HUDEP-2 (cell line): ENCODE data around the gene NKX1-2.
A peak's percentile ranks its signal among the peaks of the same experiment; 100 is the strongest.

ENCODE experiments used
- DNase-seq, 76 experiments: peaks; one replicate each; lab custom pipeline; 2025; ENCODE audit not compliant: unreplicated experiment in 76 of 76; lab: John Stamatoyannopoulos, UW

Gene NKX1-2

DNA sequence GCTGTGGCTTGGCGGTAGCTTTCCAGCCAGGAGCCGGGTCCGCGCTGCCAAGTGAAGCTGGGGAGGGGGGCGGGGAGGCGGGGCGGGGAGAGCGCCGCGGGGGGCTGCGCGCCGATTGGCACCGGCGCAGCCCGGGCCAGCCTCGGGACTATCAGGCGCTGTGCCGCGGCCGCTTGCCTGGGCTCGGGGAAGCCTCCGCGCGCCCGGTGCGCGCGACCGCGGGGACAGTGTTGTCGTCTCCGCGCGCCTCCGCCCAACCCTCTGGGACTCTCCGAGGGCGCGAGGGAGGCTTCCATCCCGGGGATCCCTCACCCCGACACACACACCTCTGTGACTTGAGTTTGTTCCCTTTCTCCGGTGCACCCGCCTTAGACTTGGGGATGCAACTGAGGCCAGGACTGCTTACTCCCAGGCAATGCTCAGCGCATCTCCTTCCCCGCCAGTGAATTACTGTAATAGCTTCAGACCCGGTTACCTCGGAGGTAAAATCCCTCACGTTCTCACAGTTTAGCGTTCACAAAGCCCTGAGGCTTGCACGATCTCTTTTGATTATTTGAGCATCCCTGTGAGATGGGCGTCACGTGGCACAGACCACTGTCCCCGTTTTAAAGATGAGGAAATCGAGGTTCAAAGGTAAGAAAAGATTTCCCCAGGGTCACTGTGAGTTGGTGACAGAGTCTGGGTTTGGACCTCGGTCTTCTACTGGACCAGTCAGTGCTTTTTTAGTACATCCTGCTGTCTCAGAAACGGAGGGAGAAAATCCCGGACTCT lies at the start of gene NKX1-2:
NKX1-2 (minus strand) TSS at position 24 of the 771 bp plus-strand sequence. CDS start 92 bp downstream, outside the sequence.
- peak in 17 of 76 experiments; percentile 5 to 44 (median 14) for DNase-seq

DNA sequence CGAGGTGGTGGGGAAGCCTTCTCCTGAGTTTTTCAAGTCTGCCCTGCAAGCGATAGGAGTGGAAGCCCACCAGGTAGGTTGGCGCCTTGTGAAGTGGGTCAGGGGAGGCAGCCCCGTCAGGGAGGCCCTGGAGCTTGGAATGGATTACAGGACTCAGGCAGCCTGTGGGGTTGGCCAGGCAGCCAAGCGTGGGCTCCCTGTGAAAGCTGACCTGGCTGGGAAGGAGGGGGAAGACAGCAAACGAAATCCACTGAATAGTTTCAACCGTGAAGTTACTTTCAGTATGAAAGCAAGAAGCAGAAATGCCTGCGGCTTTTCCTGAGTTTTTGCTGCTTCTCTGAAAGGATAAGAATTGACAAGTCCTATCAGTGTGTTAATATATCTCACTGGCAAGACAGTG lies 48.2 kb upstream of the NKX1-2 start:
- no peak for DNase-seq

DNA sequence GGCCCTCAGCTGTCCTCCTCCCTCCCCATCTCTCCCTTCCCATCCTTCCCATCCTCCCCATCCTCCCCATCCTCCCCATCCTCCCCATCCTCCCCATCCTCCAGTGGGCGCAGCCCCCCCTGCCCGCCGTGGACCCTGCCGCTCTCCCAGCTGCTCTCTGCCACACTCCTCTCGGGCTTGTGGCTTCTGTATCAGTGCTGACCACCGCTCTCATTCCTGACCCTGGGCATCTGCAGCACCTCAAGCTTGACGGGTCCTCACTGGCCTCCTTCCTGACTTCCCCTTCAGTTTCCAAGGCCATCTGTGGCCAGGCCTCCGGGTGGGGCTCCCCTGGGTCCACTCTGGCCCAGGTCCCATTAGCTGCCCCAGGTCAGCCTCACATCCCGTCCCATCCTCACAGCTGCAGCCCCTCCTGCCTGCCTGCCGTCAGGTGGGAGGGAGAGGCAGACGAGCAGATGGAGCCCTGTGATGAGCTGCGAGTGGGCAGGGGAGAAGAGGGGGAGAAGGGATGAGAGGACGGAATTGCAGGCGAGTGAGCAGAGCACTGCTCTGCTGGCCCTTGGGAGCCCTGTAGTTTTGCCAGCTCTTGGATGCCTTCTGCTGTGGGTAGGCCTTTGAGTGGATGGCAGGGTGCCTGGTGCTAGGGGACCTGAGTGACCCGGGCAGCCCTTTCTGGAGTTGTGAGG lies 47.5 kb upstream of the NKX1-2 start:
- DNase-seq: no peak

DNA sequence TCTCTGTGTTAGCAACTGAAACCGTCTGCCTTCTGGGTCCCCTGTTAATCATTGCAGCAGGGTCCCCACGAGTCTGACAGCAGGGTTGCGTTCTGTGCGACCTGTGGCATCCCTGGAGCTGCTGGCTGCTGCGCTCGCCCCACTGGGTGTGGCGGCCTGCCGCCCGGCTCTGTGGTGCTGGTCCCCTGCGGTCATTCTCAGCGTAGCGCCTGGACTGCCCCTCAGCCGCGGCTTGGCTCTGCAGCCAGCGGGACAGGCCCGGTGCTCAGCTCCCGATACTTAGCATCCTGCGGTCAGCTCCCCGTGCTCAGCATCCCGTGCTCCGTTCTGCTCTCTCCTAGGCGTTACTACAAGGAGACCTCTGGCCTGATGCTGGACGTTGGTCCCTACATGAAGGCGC lies 46.8 kb upstream of the NKX1-2 start:
- no peak for DNase-seq

DNA sequence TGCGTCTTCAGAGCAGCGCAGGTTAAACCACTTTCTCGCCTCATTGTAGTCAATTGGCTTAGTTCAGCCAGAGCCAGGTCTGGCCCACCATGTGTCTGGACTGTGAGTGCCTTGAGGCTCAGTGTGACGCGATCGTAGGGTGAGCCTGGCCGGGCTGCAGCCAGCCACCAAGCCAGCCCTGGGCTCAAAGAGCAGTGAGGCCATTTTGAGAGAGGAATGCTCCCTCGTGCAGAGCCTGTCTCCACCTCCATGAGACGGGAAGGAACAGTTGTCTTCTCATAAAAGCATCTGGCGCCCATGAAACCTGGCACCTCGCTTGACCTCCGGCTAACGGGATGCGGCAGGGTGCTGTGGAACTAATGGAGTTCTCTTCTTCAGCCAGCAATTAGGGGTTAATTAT lies 46.3 kb upstream of the NKX1-2 start:
- no peak for DNase-seq

DNA sequence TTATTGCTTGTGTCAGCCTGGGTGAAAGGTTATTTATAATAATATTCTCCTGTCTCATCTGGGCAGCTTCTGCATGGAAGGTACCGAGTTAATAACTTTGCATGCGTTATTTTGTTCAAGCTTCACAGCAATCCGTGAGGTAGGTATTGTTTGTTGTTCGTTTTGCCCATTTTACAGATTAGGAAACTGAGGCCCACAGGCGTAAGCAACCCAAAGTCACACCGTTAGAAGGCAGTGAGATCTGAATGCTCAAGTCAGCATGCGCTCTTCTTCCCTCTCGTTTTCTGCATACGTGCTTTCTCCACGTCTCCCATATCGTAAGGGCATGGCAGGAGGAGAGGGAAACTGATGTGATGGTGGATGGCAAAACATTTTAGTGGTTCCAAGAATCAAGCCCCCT lies 45.9 kb upstream of the NKX1-2 start:
- DNase-seq: no peak

DNA sequence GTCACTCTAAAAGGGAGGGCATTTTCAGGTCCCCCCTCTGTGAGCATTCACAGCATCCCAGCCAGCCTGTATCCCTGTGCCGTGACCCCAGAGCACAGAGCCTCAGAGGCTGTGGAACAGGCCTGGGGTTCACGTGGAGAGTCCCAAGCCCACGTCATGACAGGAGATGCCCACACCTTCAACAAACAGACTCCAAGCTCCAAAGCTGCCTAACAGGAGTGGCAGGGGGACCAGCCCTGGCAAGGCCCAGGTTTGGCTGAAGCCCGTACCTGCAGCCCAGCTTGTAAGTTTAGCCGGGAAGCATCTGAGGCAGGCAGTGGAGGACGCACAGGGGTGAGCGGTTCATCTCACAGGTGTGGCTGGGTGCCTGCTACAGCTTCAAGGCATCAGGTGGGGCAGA lies 45.3 kb upstream of the NKX1-2 start:
- DNase-seq: no peak

DNA sequence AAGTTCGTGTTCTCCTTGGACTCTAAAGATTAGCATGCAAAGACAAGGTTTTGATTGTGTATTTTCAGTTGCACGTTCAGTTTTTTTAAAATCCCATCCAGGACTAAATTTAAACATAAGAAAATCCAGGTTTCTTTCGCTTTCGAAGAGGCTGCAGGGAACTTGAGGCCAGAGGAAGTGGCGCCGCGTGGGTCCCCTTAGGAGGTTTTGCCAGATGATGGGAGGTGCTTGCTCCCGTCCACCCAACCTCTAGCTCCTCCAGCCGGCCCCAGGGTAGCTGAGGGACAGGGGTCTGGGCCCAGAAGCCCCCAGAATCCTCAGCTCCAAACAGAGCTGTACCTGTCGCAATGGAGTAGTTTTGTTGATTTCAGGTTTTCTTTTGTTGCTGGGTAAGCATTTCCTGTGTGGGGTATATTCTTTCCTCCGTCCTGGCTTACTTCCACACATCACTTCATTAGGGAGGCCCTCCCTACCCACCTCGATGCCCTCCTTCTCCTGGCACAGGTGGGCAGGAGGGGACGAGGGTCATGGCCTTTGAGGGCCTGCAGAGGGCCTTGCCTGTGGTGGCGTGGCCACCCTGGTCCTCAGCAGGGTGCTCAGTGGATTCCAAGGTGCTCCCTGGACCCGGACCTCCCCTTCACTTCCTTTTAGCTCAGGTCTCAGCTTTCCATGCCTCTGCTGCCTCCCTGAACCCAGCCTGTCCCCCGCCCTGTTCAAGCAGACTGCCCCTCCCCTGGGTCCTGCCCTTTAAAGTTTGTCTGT lies 44.4 kb upstream of the NKX1-2 start:
- DNase-seq: no peak

DNA sequence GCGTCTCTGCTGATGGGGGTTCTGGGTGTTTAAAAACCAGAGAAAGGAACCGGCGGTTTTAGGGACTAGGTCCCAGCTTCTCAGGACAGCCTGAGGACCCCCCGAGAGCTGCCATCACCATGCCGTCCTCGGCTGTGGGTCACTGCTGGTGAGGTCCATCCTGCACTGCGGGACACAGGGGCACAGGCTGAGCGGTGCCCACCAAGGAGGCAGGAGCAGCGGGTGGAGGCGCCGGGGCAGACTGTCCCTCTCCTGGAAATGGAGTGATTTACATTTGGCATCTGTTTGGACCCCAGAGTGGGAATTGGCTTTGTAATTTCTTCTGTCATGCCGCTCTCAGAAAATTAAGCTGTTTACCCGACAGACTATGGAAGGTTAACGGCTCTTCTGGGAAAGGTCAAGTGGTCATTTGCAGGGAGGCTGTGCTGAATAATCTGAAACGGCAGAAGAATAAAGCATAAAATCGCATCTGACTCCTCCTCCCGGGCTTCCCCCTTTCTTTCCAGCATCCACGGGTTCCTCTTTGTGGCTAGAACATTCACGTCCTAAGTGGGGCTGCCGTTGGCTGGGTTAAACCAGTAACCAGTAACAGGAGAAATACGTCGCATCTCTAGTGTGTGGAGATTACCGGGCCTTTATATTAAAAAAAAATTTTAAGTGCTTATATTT lies 43.5 kb upstream of the NKX1-2 start:
- DNase-seq: no peak

DNA sequence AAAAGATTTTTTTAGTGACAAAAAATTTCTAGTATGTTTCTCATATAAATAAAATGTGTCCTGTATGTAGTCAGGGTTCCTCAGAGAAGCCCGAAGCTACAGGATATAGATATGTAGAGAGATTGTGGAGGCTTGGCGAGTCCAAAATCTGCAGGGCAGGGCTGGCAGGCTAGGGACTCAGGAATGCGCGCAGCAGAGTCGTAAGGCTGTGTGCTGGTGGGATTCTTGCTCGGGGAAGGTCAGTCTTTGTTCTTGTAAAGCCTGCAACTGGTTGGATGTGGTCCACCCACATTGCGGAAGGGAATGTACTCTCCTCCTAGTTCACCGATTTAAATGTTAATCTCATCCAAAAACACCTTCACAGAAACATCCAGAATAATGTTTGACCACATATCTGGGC lies 42.4 kb upstream of the NKX1-2 start:
- no peak for DNase-seq

DNA sequence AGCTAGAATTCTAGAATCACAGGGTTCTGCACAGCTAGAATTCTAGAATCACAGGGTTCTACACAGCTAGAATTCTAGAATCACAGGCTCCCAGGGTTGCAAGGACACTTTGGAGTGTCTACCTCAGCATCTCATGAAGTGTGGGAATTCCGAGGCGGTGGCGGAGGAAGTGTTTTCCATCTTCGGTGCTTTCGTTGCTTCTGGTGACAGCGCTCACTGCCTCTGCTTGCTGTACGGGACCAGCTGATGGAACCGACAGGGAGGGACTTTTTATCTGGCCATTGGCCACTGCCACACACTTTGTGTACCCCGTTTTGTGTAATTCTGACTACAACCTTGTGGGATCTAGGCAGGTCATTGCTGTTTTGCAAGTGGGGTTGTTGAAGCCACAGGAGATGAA lies 41.3 kb upstream of the NKX1-2 start:
- DNase-seq: no peak

DNA sequence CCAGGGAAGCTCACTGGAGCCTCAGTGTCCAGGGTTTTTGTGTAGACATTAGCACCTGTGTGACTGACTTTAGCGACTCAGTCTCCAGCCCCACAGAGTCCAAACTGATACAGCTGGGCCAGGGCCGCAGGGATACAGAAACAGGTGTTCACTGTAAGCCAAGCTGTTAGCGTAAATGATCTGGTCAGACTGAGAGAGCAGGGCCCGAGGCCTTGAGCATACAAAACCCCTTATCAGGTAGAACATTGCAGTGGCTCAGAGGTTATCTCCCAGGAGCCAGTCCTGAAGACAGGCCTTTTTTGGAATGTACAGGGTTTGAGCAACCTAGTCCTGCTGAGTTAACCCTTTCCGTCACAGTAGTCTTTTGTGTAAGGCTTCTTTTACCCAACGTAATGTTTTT lies 36.8 kb upstream of the NKX1-2 start:
- DNase-seq: peak in 35 of 76 experiments; percentile 5 to 62 (median 31)

DNA sequence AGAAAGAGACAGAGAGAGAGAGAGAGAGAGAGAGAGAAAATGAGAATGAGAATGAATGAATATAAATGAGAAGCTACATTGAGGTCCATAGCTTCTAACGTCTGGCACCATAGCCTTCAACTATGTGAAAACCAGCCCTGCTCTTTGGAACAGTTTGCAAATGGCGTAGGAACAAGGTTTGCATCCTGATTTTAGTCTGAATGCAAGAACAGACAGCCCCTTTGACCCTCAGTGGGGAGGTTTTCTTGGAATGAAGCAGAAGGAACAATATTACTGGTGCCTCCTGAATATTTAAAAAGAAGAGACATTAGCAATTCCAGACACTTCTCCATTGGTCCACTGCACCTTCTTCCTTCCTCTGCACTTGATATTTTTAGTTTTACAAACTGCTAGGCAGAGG lies 34.8 kb upstream of the NKX1-2 start:
- no peak for DNase-seq

DNA sequence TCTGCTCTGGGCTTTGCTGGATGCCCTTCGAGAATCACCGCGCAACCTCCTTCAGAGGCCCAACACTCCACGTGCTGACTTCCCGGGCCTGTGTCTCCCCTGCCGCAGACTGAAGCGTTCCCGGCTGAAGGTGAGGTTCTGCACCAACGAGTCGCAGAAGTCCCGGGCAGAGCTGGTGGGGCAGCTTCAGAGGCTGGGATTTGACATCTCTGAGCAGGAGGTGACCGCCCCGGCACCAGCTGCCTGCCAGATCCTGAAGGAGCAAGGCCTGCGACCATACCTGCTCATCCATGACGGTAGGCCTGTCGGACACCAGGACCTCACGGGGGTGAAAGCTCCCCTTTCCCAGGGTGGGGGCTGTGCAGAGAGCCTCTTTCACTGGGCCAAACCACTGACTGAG lies 34.2 kb upstream of the NKX1-2 start:
- DNase-seq: no peak

DNA sequence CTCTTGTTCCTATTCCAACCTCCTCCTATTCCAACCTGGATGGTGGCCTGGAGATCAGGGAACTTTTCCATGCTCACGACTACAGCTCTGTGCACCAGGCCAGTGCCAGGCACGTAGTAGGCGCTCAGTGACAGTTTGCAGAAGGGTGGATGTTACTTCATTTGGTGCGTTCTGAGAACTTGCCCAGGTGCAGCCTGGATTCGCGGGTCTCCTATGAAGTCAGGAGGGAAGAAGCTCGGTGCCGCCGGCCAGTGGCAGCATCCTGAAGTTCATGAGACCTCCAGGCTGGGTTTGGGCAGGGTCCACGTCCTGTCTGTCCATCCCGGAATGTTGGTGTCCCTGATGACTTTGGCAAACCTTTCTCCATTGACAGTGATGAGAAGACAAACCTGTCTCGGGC lies 33.0 kb upstream of the NKX1-2 start:
- DNase-seq: no peak

DNA sequence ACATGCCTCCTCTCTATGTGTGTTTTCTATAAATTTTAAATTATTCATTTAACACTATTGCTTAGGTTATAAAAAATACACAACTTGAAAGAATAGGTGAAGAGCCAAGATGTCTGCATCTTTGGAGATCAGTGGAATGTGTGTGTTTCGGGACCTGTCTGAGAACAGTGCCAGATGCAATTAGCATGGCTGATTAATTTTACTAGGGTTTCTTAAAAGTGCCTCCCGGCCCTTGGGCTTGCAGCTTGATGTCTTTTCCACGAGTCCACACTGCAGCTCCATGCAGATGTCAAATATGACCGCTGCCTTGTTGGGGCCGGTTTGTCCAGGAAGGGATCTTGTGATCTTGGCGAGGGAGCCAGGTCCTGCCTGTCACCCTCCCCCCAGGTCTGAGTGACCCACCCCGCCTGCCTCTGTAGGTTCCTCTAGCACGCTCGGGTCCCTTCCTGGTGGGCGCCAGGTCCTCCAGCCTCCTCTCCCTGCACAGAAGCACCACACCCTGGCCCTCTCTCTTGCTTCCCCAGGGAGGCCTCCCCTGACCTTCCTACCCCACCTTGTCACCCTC lies 32.5 kb upstream of the NKX1-2 start:
- DNase-seq: no peak

DNA sequence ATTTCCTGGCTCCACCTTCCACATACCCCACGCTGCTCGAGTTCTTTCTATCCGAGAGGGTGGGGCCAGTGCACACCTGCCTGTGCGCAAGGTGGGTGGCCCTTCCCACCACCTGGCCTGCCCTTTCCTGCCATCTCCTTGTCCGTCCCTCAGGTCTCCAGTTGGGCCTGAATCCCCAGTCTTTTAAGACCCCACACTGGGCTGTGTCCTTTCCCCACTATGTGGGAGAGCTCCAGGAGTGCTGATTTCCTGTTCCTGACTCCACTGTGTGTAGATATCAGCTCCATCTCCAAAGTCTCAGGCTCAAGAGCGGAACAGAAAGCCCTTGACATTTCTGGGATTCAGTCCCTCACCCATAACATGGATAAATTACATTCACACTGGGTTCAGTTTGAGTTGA lies 31.9 kb upstream of the NKX1-2 start:
- no peak for DNase-seq

DNA sequence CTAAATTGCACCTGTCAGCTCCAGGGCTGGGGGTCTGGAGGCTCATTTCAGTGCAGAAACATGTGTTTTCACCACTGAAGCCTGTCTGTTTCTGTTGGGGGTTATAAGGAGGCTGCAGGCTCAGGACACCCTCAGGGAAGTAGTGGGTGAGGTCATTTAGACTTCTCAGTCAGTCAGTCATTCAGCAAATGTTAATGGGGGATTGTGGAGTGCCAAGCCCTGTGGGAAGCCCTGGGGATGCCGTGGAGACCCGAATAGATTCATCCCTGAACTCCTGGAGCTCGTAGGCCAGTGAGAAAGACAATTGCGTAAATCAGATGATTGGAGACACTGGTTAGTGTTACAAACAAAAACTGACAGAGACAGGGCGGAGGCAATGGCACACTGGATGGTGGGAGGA lies 31.0 kb upstream of the NKX1-2 start:
- no peak for DNase-seq

DNA sequence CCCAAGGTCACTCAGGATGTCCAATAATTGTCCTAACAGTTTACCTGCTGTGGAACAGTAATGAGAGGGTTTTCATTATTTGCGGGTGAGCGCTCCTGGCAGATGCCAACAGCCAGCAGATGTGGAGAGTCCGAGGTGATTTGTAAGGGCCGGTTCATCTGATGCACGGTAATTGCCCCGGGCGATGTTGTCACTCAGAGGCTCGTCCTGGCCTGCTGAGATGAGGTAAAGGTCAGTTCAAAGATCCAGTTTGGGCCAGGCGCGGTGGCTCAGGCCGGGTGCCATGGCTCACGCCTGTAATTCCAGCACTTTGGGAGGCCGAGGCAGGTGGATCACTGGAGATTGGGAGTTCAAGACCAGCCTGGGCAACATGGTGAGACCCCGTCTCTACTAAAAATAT lies 28.7 kb upstream of the NKX1-2 start:
- DNase-seq: no peak

DNA sequence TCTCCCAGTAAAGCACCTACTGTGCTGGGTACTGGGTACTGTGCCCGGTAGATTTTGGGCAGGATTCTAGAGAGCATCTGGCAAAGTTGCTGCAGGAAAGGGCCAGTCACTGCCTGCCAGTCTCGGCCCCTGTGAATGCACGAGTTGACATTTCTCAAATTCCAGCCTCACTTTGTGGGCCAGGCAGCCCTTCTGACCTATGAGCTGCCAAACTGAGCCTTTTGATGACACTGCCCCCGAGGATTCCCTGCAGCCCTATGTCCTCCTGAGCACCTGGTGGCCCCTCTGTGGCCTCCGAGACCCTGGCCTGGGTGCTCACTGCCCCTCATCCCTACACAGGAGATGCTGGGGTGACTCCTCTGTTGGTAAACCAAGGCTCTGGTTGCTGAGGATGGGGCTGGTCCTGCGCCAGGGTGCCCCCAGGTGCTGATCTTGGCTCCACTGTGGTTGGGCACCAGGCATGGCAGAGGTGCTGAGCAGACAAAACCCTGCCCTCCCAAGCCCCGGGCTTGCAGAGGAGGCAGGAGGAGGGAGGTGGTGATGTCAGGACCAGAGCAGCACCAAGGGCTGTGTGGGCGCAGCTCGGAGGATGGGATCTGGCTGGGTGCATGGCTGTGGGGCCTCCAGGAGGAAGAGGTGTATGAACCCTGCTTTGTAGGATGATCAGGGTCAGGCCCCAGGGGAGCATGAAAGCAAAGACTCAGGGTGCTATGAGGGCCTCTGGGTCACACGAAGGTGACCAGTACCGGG lies 28.0 kb upstream of the NKX1-2 start:
- DNase-seq: no peak
